Panc1 (cell line): ENCODE results near the gene HOXB5.

Experiments used
- CTCF ChIP-seq: fragments of 450-650 bp; IDR thresholded peaks from 2 replicates; pipeline ENCODE4 v1.5.1; 2017; ENCODE audit warnings: mild to moderate bottlenecking
- POLR2AphosphoS5 ChIP-seq: IDR thresholded peaks from 2 replicates; pipeline ENCODE4 v1.6.1; 2012; ENCODE audit warnings: mild to moderate bottlenecking, low read depth, low read length, moderate library complexity
- REST ChIP-seq, 2 experiments: IDR thresholded peaks; 2 replicates each; pipeline ENCODE4 v1.6.1; 2011 to 2012; ENCODE audit warnings: low read depth in 2 of 2, control low read depth in 1 of 2, low read length in 1 of 2, mild to moderate bottlenecking in 1 of 2, moderate library complexity in 1 of 2; ENCODE audit not compliant: insufficient read depth in 1 of 2
- TCF7L2 ChIP-seq: IDR thresholded peaks from 2 replicates; pipeline ENCODE4 v1.6.1; 2011; ENCODE audit warnings: mild to moderate bottlenecking, low read depth, low read length, inconsistent platforms

GRCh38 chr17:48544349-48545021 lies 49.1 kb downstream of the HOXB5 start:
- TF ChIP-seq CTCF = no peak
- peak; percentile 35; the same call in 1 of the 2 replicates for TF ChIP-seq POLR2AphosphoS5
- TF ChIP-seq TCF7L2 = no peak; the same call in 1 of the 2 replicates
- 0 out of 4 replicates have a peak, but pooled peaks of 1 of the 2 experiments have one; percentile 8 for TF ChIP-seq REST (IDR thresholded peaks at IDR 0.05; ENCODE audit: insufficient read depth in 1 of 2, low read depth in 2 of 2, low read length in 1 of 2)
